NCI-H2196 (cell line): ENCODE results near the gene B3GALNT2.

Source experiments
- DNase-seq: peaks from one replicate; lab custom pipeline; 2025; ENCODE audit not compliant: unreplicated experiment; lab: John Stamatoyannopoulos, UW

Gene B3GALNT2

GRCh38 chr1:235455823-235456222 lies 48.4 kb downstream of the B3GALNT2 start:
- no peak for DNase-seq

DNA sequence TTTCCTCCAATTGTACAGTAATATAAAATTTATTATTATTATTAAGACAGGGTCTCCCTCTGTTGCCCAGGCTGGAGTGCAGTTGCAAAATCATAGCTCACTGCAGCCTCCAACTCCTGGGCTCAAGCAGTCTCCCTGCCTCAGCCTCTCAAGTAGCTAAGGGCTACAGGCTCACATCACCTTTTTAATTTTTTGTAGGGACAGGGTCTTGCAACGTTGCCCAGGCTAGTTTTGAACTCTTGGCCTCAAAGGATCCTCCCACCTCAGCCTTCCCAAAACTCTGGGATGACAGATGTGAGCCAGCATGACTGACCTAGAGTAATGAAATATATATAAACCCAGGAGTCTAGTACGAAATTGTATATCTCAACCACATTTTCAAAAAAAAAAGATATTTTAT lies 49.2 kb downstream of the B3GALNT2 start:
- DNase-seq = no peak

- DNase-seq = no peak
Observed at GRCh38 chr1:235454021-235454420, 50.2 kb downstream of the B3GALNT2 start.

DNA sequence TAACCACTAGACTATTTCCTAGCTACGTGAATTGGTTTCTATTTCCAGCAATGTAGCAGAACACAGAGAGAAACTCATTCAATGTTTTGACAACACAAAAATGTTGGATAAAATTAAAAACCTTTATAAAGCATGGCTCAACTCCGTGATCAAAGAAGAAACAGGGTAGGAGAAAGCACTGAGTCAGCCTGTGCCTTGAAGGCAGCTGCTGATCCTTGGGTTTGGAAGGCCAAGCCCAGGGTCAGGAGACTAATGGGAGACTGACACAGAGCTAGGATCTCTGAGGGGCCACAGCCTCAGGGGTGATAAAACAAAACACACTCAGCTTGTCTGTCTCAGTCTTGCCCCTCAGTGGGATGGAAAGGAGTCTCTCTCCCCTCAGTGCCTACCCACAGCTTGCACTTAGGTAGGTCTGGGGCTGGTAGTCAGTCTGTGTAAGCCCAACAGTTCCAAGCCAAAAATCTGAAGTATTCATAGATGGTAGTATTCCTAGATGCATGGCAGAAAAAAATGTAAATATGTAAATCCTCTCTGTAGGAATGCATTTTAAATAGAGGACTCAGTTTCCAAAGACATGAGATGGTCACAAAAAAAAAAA lies 53.3 kb downstream of the B3GALNT2 start:
- no peak for DNase-seq

- DNase-seq = no peak
Observed at GRCh38 chr1:235450433-235450832, 53.8 kb downstream of the B3GALNT2 start.

- DNase-seq = no peak
Observed at GRCh38 chr1:235448616-235449015, 55.6 kb downstream of the B3GALNT2 start.

- DNase-seq = no peak
Observed at GRCh38 chr1:235442788-235443429, 61.3 kb downstream of the B3GALNT2 start.

GRCh38 chr1:235441159-235441685 lies 63.0 kb downstream of the B3GALNT2 start:
- no peak for DNase-seq

DNA sequence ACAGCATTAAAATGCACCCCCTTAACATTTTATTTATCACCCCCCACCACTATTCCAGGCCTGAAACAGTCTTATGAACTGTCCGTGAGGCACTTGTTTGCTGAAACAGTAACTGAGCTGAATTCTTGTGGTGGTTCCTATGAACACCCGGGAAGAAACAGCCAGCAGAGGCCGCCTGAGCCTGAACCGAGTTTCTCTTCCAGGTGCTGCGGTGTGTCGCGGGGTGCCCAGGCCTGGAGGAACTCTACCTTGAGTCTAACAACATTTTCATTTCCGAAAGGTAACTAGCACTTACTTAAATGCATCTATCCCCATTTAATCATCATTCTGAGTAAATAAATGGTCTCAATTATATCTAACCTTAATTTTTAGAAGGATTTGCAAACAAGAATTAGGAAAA lies 70.3 kb downstream of the B3GALNT2 start:
- DNase-seq = no peak

- no peak for DNase-seq
Observed at GRCh38 chr1:235430991-235431390, 73.3 kb downstream of the B3GALNT2 start.

- DNase-seq = no peak
Observed at GRCh38 chr1:235429143-235429542, 75.1 kb downstream of the B3GALNT2 start.

DNA sequence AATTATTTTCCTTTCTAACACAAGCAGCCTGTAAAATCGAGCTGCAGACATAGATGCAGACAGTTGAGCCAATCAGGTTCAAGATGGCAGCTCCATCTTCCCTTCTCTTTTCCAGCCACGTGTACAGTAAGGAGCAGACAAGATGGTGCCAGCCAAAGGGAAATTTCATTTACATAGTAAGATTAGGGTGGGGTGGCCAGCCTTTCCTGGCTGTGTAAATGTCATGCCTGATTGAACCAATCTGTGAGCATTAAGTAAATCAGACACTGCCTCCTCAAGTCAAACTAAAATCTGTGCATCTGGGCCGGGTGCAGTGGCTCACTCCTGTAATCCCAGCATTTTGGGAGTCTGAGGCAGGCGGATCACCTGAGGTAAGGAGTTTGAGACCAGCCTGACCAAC lies 76.8 kb downstream of the B3GALNT2 start:
- no peak for DNase-seq

- DNase-seq = no peak
Observed at GRCh38 chr1:235426680-235427079, 77.6 kb downstream of the B3GALNT2 start.

- DNase-seq = no peak
Observed at GRCh38 chr1:235426143-235426542, 78.1 kb downstream of the B3GALNT2 start.

GRCh38 chr1:235425357-235425756 lies 78.9 kb downstream of the B3GALNT2 start:
- no peak for DNase-seq

DNA sequence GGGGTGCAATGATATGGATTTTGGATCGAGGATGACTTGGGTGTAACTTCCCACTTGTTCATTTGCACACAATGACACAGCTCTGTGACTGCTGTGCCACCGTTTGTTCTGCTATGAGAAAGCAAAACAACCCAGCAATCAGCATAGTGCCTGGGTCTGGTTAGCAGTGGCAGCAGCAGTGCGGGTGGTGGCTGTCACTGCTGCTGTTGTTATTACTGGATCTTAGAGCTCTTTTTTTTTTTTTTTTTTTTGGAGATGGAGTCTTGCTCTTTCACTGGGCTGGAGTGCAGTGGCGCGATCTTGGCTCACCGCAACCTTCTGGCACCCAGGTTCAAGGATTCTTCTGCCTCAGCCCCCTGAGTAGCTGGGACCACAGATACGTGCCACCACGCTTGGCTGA lies 80.2 kb downstream of the B3GALNT2 start:
- DNase-seq = no peak

DNA sequence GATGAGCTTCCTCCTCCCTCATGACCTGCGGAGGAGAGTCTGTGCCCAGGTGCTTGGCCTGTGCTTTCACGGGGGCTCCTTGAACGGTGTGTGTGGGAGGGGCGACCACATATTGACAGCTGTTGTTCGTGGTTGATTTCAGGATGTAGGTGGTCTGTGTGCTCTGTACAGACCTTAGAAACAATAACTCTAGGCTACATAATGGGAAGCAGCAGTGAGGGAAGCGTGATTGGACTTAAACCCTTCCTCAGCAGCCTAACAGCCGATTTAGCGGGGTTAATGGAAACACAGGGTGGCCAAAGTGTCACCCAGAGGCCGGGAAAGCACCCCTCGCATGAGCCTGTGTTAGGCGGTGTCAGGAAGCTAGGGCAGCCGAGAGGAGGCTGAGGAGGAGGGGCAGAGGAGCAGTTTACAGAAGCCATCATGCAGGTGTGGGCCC lies 81.0 kb downstream of the B3GALNT2 start:
- no peak for DNase-seq

DNA sequence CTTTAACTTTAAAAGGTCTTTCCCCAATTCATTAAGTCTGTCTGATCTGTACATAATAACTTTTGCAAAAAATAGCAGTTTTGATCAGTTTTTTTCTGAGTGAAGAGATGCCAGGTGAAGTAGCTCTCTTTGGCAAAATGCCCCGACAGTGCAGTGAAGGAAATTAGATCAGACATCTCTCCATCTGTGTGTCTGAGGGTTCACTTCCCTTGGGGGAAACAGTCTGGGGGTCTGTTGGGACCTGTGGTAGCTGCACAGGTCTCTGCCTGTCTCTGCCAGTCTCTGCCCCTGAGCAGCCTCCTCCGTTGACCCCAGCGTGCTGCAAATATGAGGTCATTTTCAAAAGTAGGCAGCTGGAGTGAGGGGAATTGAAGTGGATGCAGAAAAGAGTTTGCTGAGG lies 82.5 kb downstream of the B3GALNT2 start:
- DNase-seq = no peak

- DNase-seq = peak; percentile 48
Observed at GRCh38 chr1:235417086-235417697, 87.1 kb downstream of the B3GALNT2 start.

GRCh38 chr1:235416662-235417049 lies 87.6 kb downstream of the B3GALNT2 start:
- DNase-seq = no peak

DNA sequence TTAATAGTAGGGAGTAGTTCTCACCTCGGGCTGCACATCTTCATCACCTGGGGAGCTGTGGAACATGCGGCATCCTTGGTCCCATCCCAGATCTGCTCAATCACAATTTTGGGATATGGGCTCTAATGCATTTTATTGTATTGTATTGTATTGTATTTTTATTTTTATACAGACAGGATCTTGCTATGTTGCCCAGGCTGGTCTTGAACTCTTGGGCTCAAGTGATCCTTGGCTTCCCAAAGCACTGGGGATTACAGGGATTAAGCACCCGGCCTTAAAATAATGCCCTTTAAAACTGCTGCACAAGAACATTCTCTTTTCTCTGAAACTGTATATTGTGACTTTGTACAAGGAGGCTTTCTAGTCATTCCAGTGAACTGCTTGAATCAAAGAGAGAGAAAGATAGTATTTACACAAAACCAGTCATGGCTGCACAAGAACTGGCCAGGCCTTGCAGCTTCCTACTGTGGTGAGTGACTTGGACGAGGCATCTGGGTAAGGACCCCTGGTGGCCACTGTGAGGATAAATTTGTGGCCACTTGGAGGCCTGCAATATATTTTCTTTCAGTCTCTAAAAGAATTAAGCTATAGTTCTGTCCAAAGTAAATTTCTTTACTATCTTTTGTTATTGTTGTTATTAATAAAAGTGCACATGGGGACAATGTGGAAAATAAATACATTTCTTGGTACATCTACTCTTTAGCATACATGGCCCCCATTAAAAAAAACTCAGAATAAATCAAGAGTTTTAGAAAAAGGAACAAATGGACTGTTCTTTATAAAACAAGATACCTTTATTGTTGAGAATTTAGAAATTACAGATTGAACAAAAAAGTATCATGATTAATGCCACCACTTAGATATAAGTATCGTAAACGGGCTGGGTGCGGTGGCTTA lies 89.0 kb downstream of the B3GALNT2 start:
- peak; percentile 54 for DNase-seq
